COLO668 (cell line): Measurements from ENCODE around the gene CRTC1.

Experiments
- DNase-seq: peaks from one replicate; lab custom pipeline; 2025; ENCODE audit not compliant: unreplicated experiment; lab: John Stamatoyannopoulos, UW

Gene CRTC1

DNA sequence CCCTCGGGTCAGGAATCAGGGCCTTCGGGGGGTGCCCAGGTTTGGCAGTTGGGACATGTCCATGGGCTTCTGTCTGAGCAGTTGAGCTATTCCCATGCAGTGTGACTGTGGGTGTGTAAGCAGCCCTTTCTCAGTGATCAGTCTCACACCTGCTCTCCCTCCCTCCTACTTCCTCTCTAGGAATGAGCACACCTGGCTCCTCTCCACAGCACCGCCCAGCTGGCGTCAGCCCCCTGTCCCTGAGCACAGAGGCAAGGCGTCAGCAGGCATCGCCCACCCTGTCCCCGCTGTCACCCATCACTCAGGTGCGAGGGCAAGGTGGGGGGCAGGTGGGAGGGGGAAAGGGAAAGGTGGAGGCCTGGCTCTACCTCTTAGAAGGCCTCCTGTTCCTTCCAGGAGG is 81.7 kb downstream of the CRTC1 start:
- DNase-seq, result peak; percentile 86

GRCh38 chr19:18768046-18768771 is 84.7 kb downstream of the CRTC1 start:
- peak; percentile 59 for DNase-seq

DNA sequence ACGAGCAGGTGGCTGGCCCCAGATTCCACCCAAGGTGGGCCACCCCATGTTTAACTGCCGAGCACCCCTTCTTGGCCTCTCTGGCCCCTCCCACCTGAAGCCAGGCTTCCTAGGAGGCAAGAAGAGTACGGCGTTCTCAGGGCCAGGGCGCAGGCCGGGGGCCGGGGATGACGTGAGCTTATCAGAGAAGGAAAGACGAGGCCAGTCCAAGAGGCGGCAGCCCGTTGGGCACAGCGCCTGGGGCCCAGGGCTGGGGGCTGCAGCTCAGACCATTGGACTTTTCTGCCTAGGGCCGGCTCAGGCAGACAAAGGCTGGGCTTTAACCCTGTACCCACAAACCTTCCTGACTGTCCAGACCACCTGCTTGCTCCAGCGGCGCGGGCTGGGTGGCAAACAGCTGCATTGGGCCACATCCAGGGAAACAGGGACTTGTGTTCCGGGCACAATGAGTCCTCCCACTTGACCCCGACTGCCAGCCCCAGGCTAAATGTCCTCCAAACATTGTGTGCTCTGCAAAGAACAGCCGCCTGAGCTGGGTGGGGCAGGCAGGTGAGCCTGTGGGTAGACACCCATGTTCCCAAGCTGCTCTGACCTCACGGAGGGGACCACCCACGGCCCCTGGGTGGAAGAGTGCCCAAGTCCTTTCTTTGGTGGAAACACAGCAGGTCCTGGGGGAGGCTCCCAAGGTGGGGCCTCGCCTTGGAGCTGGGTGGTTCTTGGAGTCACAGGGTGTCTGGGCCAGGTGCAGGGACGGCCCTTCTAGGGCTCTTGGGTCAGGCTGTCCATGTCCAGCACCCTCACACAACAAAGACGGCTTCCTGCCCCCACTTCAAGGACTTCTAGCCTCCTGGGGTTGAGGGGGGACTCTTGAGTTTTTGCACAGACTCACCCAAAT is 85.8 kb downstream of the CRTC1 start:
- DNase-seq, result peak; percentile 88

- DNase-seq, result no peak
Measured at GRCh38 chr19:18769989-18770528, 86.6 kb downstream of the CRTC1 start.

DNA sequence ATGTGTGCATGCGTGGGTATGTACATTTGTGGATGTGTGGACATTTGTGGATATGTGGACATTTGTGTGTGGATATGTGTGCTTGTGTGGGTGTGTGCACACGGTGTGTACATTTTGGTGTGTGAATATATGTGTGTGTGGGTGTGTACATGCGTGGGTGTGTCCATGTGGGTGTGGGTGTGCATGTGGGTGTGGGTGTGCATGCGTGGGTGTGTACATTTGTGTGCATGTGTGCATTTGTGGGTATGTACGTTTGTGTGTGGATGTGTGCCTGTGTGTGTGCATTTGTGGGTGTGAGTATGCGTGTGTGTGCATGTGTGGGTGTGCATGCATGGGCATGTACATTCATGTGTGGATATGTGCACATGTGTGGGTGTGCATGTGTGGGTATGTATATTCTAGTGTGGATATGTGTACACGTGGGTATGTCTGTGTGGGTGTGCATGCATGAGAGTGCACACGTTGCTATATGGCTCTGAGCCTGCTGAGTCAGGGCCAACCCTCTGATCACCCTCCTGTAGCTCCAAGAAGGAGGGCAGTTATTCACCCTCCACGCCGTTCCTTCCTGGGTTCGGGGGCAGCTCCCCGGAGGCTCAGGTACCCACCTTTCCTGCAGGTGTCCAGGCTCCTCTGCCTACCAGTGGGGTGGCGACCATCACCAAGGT is 87.3 kb downstream of the CRTC1 start:
- DNase-seq, result no peak

GRCh38 chr19:18771328-18772242 is 88.1 kb downstream of the CRTC1 start:
- DNase-seq, result peak; percentile 22

DNA sequence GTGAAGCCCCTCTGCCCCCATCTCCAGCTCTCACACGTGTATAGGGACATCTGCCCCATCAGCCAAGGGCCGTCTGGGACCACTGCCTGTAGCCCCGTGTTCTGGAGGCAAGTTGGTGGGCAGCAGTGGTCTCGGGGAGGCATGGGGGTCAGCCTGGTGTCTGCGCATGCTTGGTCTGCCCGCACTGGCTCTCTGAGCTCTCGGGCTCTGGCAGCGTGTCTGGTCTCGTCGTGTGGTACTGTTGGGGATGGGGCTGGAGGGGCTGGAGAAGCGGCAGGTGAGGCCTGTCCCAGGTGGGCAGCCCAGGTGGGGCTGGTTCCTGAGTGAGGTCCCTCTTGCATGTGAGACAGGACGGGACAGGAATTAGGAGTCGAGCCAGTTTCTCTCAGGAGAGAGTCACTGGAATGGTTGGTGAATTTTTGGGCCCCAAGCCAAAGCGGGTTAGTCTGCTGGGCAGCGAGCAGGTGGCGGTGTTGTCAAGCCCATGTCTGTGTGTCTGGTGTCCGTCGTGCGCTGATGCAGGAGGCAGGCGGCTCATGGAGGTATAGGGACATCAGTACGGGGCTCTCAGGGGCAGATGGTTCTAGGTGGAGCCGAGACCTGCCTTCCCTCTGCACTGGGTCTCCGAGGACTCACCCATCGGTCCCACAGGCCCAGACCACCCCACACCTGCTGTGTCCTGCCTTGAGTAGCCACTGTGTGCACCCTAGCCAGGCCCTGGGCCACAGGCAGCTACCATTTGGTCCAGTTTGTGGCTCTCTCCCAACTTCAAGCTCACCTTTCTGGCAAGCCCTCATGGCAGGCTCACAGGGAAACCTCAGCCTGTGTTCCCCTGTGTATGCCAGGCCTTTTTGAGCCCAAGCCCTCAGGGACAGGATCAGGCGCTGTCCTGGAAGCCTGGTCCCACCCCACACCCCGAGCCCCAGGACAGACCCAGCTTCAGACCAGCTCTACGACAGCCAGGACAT is 89.4 kb downstream of the CRTC1 start:
- peak; percentile 60 for DNase-seq

DNA sequence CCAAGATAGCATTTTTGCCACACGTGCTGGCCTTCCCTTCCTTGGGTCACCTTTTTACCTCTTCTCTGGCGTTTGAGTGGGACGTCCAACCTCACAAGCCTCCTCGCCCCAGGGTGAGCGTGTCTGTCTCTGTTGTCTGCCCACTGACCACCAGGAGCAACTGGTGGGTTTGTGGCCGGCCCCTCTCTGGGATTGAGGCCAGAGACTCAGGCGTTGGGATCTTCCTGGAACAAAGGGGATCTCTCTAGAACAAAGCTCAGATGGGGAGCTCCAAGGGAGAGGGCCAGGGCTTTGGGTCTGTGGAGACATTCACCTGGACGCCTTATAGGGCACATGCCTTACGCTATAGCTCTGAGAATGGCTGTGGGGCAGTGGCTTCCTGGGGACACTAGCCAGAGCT is 90.2 kb downstream of the CRTC1 start:
- no peak for DNase-seq

DNA sequence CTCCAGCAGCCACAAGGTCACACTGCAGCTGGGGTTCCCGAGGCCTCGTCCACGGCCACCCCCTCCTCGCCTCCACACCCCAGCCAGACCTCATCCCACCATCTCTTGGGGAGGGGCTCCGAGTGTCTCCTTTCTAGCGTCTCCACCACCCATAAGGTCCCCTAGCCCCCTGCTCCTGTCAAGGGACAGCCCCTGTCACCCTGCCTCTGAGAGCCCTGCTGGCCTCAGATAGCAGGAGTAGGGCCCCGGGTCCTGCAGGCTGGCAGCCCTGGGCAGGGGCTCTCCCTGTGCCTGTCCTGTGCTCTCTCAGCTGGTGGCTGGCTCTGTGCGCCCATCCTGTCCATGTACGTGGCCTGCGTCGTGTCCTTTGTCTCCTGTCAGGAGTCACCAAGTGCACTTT is 90.6 kb downstream of the CRTC1 start:
- DNase-seq, result no peak

DNA sequence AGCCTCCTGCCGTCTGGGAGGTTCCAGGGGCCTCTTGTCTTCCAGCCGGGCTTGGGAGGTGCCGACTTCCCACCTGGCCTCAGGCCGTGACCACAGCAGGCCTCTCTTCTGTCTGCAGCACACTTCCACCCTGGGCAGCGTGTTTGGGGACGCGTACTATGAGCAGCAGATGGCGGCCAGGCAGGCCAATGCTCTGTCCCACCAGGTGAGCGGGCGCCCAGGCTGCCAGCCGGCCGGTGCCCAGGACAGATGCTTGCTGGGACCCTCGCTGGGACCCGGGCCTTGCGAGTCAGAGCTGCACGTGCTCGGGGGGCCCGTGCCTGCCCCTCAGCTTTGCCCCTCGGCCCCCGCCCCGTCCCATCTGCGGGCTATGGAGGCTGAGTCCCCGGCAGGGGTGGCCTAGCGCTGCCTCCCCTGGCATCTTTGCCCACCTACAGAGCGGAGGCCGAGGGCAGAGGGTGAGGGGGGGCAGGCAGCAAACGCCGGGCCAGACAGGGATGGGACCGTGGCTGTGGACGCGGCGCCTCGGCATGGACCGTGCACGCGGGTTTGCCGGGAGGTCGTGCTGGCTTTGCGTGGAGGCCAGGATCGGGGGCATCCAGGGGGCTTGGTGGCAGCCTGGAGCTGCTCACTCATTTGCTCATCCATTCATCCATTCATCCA is 91.4 kb downstream of the CRTC1 start:
- no peak for DNase-seq

- no peak for DNase-seq
Measured at GRCh38 chr19:18775586-18776287, 92.3 kb downstream of the CRTC1 start.

DNA sequence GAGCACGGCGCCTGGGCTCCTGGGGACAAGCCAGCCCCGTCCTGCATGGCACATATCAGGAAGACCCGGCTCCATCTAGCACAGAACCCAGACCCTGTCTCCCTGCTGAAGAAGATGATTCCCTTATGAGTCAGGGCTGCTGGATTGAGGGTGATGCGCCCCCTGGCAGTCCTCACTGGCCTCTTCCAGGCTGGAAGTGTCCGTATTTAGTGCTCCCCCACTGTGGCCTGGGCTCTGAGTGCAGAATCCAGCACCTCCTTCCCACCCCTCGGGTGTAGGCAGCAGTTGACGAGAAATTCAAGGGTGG is 92.8 kb downstream of the CRTC1 start:
- no peak for DNase-seq

DNA sequence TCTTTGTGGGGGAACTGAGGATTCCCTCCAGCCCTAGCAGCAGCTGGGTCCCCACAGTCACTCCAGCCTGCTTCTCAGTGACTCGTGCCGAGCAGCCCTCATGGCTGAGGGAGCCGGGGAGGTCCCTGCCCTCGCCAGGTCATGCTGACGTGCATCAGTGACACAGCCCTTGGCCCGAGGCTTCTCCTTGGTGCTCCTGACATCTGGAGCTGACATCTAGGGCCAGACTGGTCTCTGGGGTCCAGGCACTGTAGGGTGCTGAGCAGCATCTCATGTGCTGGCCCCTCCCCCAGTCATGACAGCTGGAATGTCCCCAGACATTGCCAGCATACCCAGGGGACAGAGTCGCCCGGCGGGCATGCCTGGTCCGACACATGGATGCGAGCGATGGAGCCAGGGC is 93.3 kb downstream of the CRTC1 start:
- no peak for DNase-seq

GRCh38 chr19:18777301-18778075 is 94.0 kb downstream of the CRTC1 start:
- DNase-seq, result no peak

- no peak for DNase-seq
Measured at GRCh38 chr19:18778076-18778389, 94.6 kb downstream of the CRTC1 start.

DNA sequence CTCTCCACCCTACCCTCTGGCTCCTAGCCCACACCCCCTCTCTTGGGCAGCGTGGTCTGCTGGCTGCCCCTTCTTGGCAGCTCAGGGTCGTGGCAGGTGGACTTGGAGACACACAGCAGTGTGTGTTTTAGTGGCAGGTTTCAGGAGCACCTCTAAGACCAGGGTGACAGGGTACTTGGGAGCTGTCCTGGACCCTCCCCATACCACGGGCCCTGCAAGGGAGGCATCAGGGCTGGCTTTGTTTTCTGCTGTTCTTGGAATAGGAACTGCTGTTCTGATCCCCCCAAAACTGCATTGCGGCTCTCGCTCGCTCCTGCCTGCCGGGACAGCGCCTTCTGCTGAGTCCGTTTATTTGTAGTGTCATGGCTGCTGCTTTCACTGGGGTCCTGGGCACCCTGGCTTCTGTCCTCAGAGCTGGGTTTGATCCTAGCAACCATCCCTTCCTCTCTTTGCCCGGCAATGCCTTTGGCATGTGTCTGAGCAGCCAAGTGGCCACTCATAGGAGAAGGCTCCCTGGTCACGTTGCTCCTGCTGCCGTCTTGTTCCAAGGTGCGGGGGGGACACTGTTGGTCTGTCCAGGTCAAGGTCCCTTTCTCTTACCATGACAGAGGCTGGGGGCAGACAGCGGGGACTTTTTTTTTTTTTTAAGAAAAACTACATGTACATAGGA is 95.5 kb downstream of the CRTC1 start:
- no peak for DNase-seq

- no peak for DNase-seq
Measured at GRCh38 chr19:18780081-18780480, 96.6 kb downstream of the CRTC1 start.
